Transverse colon (tissue), 3 donors: ENCODE measurements around the gene IMMP2L.

ENCODE experiments used
- CTCF ChIP-seq, 5 experiments: fragments of 200-600 bp in 3 of 5; fragments of 450-650 bp in 2 of 5; sonication (generic) in 3 of 5; IDR thresholded peaks; 1 replicate in 2 of 5; 2 replicates in 3 of 5; pipeline ENCODE4 v1.5.1; 2016 to 2017; ENCODE audit warnings: antibody characterized with exemption in 5 of 5, inconsistent platforms in 3 of 5, mild to moderate bottlenecking in 2 of 5, moderate library complexity in 1 of 5
- EP300 ChIP-seq: sonication (generic); formaldehyde crosslinking; IDR thresholded peaks from one replicate; pipeline ENCODE4 v1.6.1; 2017; ENCODE audit warnings: antibody characterized with exemption, low read depth

GRCh38 chr7:110911632-110912031 is 650.7 kb downstream of the IMMP2L start:
- TF ChIP-seq CTCF (IDR thresholded peaks at IDR 0.05) (no peak), EP300 (no peak)
